GM19467 (cell line): ENCODE results near the gene KIRREL3.
"Not testable (repeated sequence)": the region's sequence is repeated elsewhere in the genome, so short reads cannot be mapped to it uniquely, and the experiment has no call there.

Experiments used
- ATAC-seq: cut with Tn5 transposase; IDR thresholded peaks from one replicate; pipeline ENCODE4 v1.9.1; 2021; ENCODE audit warnings: mild to moderate bottlenecking, moderate library complexity; ENCODE audit not compliant: unreplicated experiment

The KIRREL3 gene

GRCh38 chr11:126382641-126383040 lies 617.9 kb downstream of the KIRREL3 start:
- not testable (repeated sequence) for ATAC-seq

GRCh38 chr11:126381960-126382359 lies 618.6 kb downstream of the KIRREL3 start:
- not testable (repeated sequence) for ATAC-seq

- no peak for ATAC-seq
Observed at GRCh38 chr11:126380909-126381308, 619.7 kb downstream of the KIRREL3 start.

- ATAC-seq = no peak
Observed at GRCh38 chr11:126378763-126379162, 621.8 kb downstream of the KIRREL3 start.

GRCh38 chr11:126375726-126376125 lies 624.8 kb downstream of the KIRREL3 start:
- ATAC-seq = no peak

GRCh38 chr11:126374562-126375300 lies 625.8 kb downstream of the KIRREL3 start:
- not testable (repeated sequence) for ATAC-seq

- not testable (repeated sequence) for ATAC-seq
Observed at GRCh38 chr11:126373389-126374066, 627.0 kb downstream of the KIRREL3 start.
